H1 (cell line): ENCODE measurements around the gene STX7. TPM values are rescaled to one million over a fixed set of nuclear protein-coding genes. Genes with fewer than 3 reads are reported as not detected.

Experiments
- CTCF ChIA-PET: fragments of 300-600 bp; sonication (Branson Sonifier 250); formaldehyde crosslinking; loops from one replicate; lab custom pipeline; 2021; ENCODE audit not compliant: partially characterized antibody; lab: Charles Lee
- POLR2A ChIA-PET: fragments of 300-600 bp; sonication (Branson Sonifier 250); formaldehyde crosslinking; loops from one replicate; lab custom pipeline; 2021; ENCODE audit warnings: inconsistent platforms; ENCODE audit not compliant: partially characterized antibody; lab: Charles Lee
- DNase-seq, 2 experiments: peaks; one replicate each; pipeline versions ENCODE4 v3.0.0 to v3.0.0-alpha.2; 2010 to 2022; ENCODE audit warnings: low spot score in 2 of 2, low read depth in 1 of 2, mixed read lengths in 1 of 2
- FAIRE-seq: peaks from 2 replicates; lab custom pipeline; 2011; peaks lifted over from hg19 to GRCh38; lab: Jason Lieb, UNC
- H2AFZ ChIP-seq: 2 replicates; pipeline ENCODE4 v1.8.1; 2012; ENCODE audit warnings: low read length, inconsistent platforms
- H2AK5ac ChIP-seq: 2 replicates; pipeline ENCODE4 v1.6.1; 2013; ENCODE audit warnings: low read depth, low read length
- H2BK120ac ChIP-seq: replicated peaks from 2 replicates; pipeline ENCODE3; 2013; ENCODE audit warnings: low read depth, low read length, inconsistent platforms
- H2BK12ac ChIP-seq: 2 replicates; pipeline ENCODE4 v1.6.1; 2013; ENCODE audit warnings: low read depth, low read length
- H2BK15ac ChIP-seq: 2 replicates; pipeline ENCODE4 v1.6.1; 2013; ENCODE audit warnings: low read length
- H2BK20ac ChIP-seq: 2 replicates; pipeline ENCODE4 v1.6.1; 2013; ENCODE audit warnings: low read length
- H2BK5ac ChIP-seq: 2 replicates; pipeline ENCODE4 v1.6.1; 2013; ENCODE audit warnings: low read depth, low read length
- H3K14ac ChIP-seq: 2 replicates; pipeline ENCODE4 v1.6.1; 2013; ENCODE audit warnings: inconsistent platforms; ENCODE audit not compliant: insufficient read length
- H3K18ac ChIP-seq: 2 replicates; pipeline ENCODE4 v1.6.1; 2013; ENCODE audit warnings: low read length; ENCODE audit errors: extremely low read depth
- H3K23ac ChIP-seq: 2 replicates; pipeline ENCODE4 v1.6.1; 2013; ENCODE audit warnings: inconsistent platforms; ENCODE audit not compliant: insufficient read length
- H3K23me2 ChIP-seq: 2 replicates; pipeline ENCODE4 v1.6.1; 2013; ENCODE audit warnings: low read depth, low read length
- H3K27ac ChIP-seq: 2 replicates; pipeline ENCODE4 v1.6.1; 2011; ENCODE audit warnings: low read depth, low read length, inconsistent platforms
- H3K27me3 ChIP-seq, 4 experiments: replicated peaks in 1 of 4; 1 replicate in 1 of 4; 2 replicates in 3 of 4; pipeline versions ENCODE4 v1.6.1 to v1.8.1; 2011 to 2013; ENCODE audit warnings: low read length in 3 of 4, mild to moderate bottlenecking in 3 of 4, inconsistent platforms in 2 of 4, mixed read lengths in 2 of 4, moderate library complexity in 1 of 4; ENCODE audit not compliant: control insufficient read depth in 3 of 4, insufficient read depth in 3 of 4; ENCODE audit errors: extremely low read depth in 1 of 4
- H3K36me3 ChIP-seq, 4 experiments: 2 replicates each; pipeline versions ENCODE4 v1.6.1 to v1.8.1; 2011 to 2013; ENCODE audit warnings: mild to moderate bottlenecking in 4 of 4, low read length in 3 of 4, moderate library complexity in 2 of 4, control low read depth in 1 of 4, inconsistent platforms in 1 of 4; ENCODE audit not compliant: insufficient read depth in 4 of 4, control insufficient read depth in 2 of 4
- H3K4ac ChIP-seq: replicated peaks from 2 replicates; pipeline ENCODE3; 2013; ENCODE audit warnings: low read length, low read depth, mixed read lengths, inconsistent platforms; ENCODE audit not compliant: insufficient read length
- H3K4me1 ChIP-seq, 4 experiments: replicated peaks in 1 of 4; 1 replicate in 1 of 4; 2 replicates in 3 of 4; pipeline versions ENCODE4 v1.6.1 to v1.8.1; 2011 to 2013; ENCODE audit warnings: low read length in 3 of 4, inconsistent platforms in 2 of 4, mixed read lengths in 1 of 4; ENCODE audit not compliant: insufficient read depth in 4 of 4, control insufficient read depth in 3 of 4
- H3K4me2 ChIP-seq, 2 experiments: 2 replicates each; pipeline versions ENCODE4 v1.6.1 to v1.8.1; 2011 to 2013; ENCODE audit warnings: low read depth in 2 of 2, low read length in 2 of 2, control low read depth in 1 of 2, inconsistent platforms in 1 of 2, mild to moderate bottlenecking in 1 of 2; ENCODE audit not compliant: insufficient read depth in 1 of 2
- H3K4me3 ChIP-seq, 4 experiments: fragments of 200-600, 300-600 bp in 1 of 4; sonication (generic), shearing (Covaris generic), sonication (Bioruptor Twin) in 1 of 4; 2 replicates each; pipeline versions ENCODE4 v1.5.1 to v1.8.1; 2011 to 2016; ENCODE audit warnings: low read length in 4 of 4, low read depth in 3 of 4, control low read depth in 2 of 4, inconsistent platforms in 2 of 4, mild to moderate bottlenecking in 2 of 4, mixed read lengths in 1 of 4, moderate library complexity in 1 of 4; ENCODE audit not compliant: insufficient read depth in 2 of 4; ENCODE audit errors: extremely low read depth in 1 of 4
- H3K56ac ChIP-seq: replicated peaks from 2 replicates; pipeline ENCODE3; 2013; ENCODE audit warnings: low read depth, mild to moderate bottlenecking, mixed read lengths, low read length, inconsistent platforms; ENCODE audit not compliant: insufficient read length
- H3K79me1 ChIP-seq: 2 replicates; pipeline ENCODE4 v1.6.1; 2013; ENCODE audit warnings: low read depth, low read length, control low read depth
- H3K79me2 ChIP-seq, 2 experiments: 2 replicates each; pipeline versions ENCODE4 v1.6.1 to v1.8.1; 2012 to 2013; ENCODE audit warnings: low read length in 2 of 2, mild to moderate bottlenecking in 2 of 2, inconsistent platforms in 1 of 2; ENCODE audit not compliant: insufficient read depth in 2 of 2, control insufficient read depth in 1 of 2
- H3K9ac ChIP-seq, 4 experiments: replicated peaks in 1 of 4; 1 replicate in 1 of 4; 2 replicates in 3 of 4; pipeline versions ENCODE4 v1.6.1 to v1.8.1; 2011 to 2013; ENCODE audit warnings: low read depth in 3 of 4, low read length in 3 of 4, control low read depth in 2 of 4, mild to moderate bottlenecking in 2 of 4, moderate library complexity in 2 of 4, inconsistent platforms in 1 of 4; ENCODE audit errors: extremely low read depth in 1 of 4
- H3K9me3 ChIP-seq, 2 experiments: 2 replicates each; pipeline versions ENCODE4 v1.6.1 to v1.8.1; 2012 to 2013; ENCODE audit warnings: mild to moderate bottlenecking in 2 of 2, moderate library complexity in 2 of 2, control low read depth in 1 of 2, inconsistent platforms in 1 of 2, low read depth in 1 of 2, low read length in 1 of 2, mixed read lengths in 1 of 2; ENCODE audit not compliant: insufficient read depth in 2 of 2
- H4K20me1 ChIP-seq, 2 experiments: replicated peaks in 1 of 2; 2 replicates each; pipeline versions ENCODE3 to v1.8.1; 2011 to 2013; ENCODE audit warnings: inconsistent platforms in 2 of 2, low read length in 2 of 2, mild to moderate bottlenecking in 1 of 2; ENCODE audit not compliant: insufficient read depth in 2 of 2, control insufficient read depth in 1 of 2
- H4K5ac ChIP-seq: 2 replicates; pipeline ENCODE4 v1.6.1; 2013; ENCODE audit warnings: low read length, low read depth, mixed read lengths, inconsistent platforms; ENCODE audit not compliant: insufficient read length
- H4K8ac ChIP-seq: 2 replicates; pipeline ENCODE4 v1.8.0; 2013; ENCODE audit warnings: mild to moderate bottlenecking, moderate library complexity, low read length, inconsistent platforms; ENCODE audit not compliant: insufficient read depth; ENCODE audit errors: extremely low read depth
- H4K91ac ChIP-seq: replicated peaks from 2 replicates; pipeline ENCODE3; 2013; ENCODE audit warnings: low read length, mixed read lengths, inconsistent platforms; ENCODE audit not compliant: insufficient read length
- ASH2L ChIP-seq: fragments of 200-600, 300-600 bp; sonication (generic); IDR thresholded peaks from one replicate; pipeline ENCODE4 v1.7.1; 2017; ENCODE audit warnings: low read length
- BRCA1 ChIP-seq: IDR thresholded peaks from 2 replicates; pipeline ENCODE4 v1.6.1; 2012; ENCODE audit warnings: low read depth, low read length, improper control_type of control experiment
- GABPA ChIP-seq: IDR thresholded peaks from 2 replicates; pipeline ENCODE4 v1.6.1; 2011; ENCODE audit warnings: mild to moderate bottlenecking, low read length, moderate library complexity, borderline replicate concordance; ENCODE audit not compliant: insufficient read depth
- KDM1A ChIP-seq: fragments of 200-600, 300-600 bp; sonication (generic); IDR thresholded peaks from 2 replicates; pipeline ENCODE4 v1.7.1; 2016; ENCODE audit warnings: mild to moderate bottlenecking, low read length, borderline replicate concordance
- KDM5A ChIP-seq: fragments of 200-600 bp; IDR thresholded peaks from 2 replicates; pipeline ENCODE4 v1.7.1; 2012; ENCODE audit warnings: mild to moderate bottlenecking, low read length, inconsistent platforms, mixed read lengths
- MAX ChIP-seq: IDR thresholded peaks from 2 replicates; pipeline ENCODE4 v1.6.1; 2012; ENCODE audit warnings: inconsistent platforms
- POU5F1 ChIP-seq: IDR thresholded peaks from 2 replicates; pipeline ENCODE4 v1.6.1; 2011; ENCODE audit warnings: low read depth, mild to moderate bottlenecking, low read length, moderate library complexity
- RAD21 ChIP-seq, 2 experiments: IDR thresholded peaks in 1 of 2; conservative IDR thresholded peaks in 1 of 2; 2 replicates each; pipeline ENCODE4 v1.6.1; 2011; ENCODE audit warnings: low read depth in 2 of 2, low read length in 2 of 2, improper control_type of control experiment in 1 of 2, inconsistent platforms in 1 of 2, mild to moderate bottlenecking in 1 of 2, moderate library complexity in 1 of 2
- RNF2 ChIP-seq: fragments of 200-900, 300-1000 bp; sonication (generic); IDR thresholded peaks from 2 replicates; pipeline ENCODE4 v1.7.1; 2016; ENCODE audit warnings: borderline replicate concordance, low read depth, mild to moderate bottlenecking, antibody characterized with exemption, low read length; ENCODE audit not compliant: poor library complexity, severe bottlenecking; ENCODE audit errors: missing control alignments
- RXRA ChIP-seq: IDR thresholded peaks from 2 replicates; pipeline ENCODE4 v1.6.1; 2011; ENCODE audit warnings: low read depth, mild to moderate bottlenecking, low read length, moderate library complexity; ENCODE audit not compliant: insufficient read depth
- SP1 ChIP-seq: IDR thresholded peaks from 2 replicates; pipeline ENCODE4 v1.6.1; 2011; ENCODE audit warnings: low read depth, low read length
- TBP ChIP-seq: IDR thresholded peaks from 2 replicates; pipeline ENCODE4 v1.6.1; 2011; ENCODE audit warnings: low read depth, low read length, improper control_type of control experiment
- WGBS, 2 experiments: shearing (Covaris generic) in 1 of 2; methylation state at CpG; one replicate each; pipeline versions ENCODE4 v1.1.6 to v1.1.7; 2013 to 2015; ENCODE audit warnings: low lambda C conversion rate in 2 of 2, mixed read lengths in 2 of 2, inconsistent platforms in 1 of 2, low coverage in 1 of 2, missing lambda C conversion rate in 1 of 2; ENCODE audit not compliant: insufficient replicate concordance in 2 of 2, insufficient coverage in 1 of 2, insufficient read length in 1 of 2; ENCODE audit errors: extremely low coverage in 1 of 2, missing lambda C conversion rate in 1 of 2; 5-methylcytosine and 5-hydroxymethylcytosine counted together
- polyA plus RNA-seq, 7 experiments: library from polyadenylated mRNA; depleted of rRNA in 3 of 7; stranded (reverse) in 5 of 7; unstranded in 2 of 7; fragments of >200 nt in 5 of 7; fragments of 200-250 nt in 2 of 7; gene quantifications; 1 replicate in 5 of 7; 2 replicates in 1 of 7; 4 replicates in 1 of 7; pipeline versions ENCODE4 v1.2.1 to v1.2.3, GENCODE V29; 2011 to 2013; ENCODE audit warnings: missing spikeins in 2 of 7, mixed read lengths in 2 of 7
- total RNA-seq: library from RNA; stranded (reverse); fragmentation: NEBNext Ultra II Directional; extraction: Animal tissue kit (Norgen Biotek cat#: 25700); gene quantifications from 2 replicates; pipeline ENCODE4 v1.2.1, GENCODE V29; 2021
- TF ChIP-seq, protein P1 (sequence below): IDR thresholded peaks from 2 replicates; pipeline ENCODE4 v1.6.1; 2011; ENCODE audit warnings: low read length, improper control_type of control experiment

Gene STX7
- total and polyA plus RNA-seq, 2 of the 8 experiments (the other 6 are each of a cell fraction or from before 2014, with no cell fraction given) = 5.7 to 27.9 TPM

DNA sequence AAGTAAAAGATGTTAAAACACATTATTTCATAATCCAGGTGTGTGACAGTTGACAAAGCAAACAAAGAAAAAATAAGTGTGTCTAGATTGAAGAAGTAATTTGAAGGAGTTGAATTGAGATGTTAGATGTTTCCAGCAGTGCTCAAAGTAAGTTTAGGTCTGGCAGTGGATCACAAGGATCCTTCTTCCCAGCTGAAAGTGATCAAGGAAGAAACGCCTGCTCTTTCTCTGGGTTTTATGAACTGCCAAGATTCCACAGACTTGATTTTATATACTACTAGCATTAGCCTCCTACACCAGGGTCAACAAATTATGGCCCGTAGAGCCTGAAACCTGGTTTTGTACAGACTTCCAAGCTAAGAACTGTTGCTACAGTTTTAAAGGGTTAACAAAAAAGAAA, 30.3 kb downstream of the STX7 start:
- Histone ChIP-seq H3K27me3 (peaks cover 0 to 1% (median 0%) of the 10 kb centered on the region in 4 experiments; a peak in 1 of 7 replicates), H4K5ac (no peak overlapping the region), H3K4ac (no peak overlapping the region), H4K91ac (no peak overlapping the region), H3K4me2 (no peak overlapping the region), H2BK15ac (no peak overlapping the region), H3K9ac (no peak overlapping the region), H3K27ac (no peak overlapping the region), H3K14ac (no peak overlapping the region), H3K56ac (no peak overlapping the region), H2AK5ac (no peak overlapping the region), H3K9me3 (no peaks in the 10 kb centered on the region), H3K4me1 (no peaks in the 10 kb centered on the region), H3K23ac (no peak overlapping the region), H4K20me1 (peaks cover 0 to 2% of the 10 kb centered on the region in 2 experiments), H3K23me2 (no peaks in the 10 kb centered on the region), H2BK5ac (no peak overlapping the region), H3K18ac (no peak overlapping the region), H3K36me3 (no peaks in the 10 kb centered on the region), H3K79me2 (no peaks in the 10 kb centered on the region; a peak in 1 of 4 replicates), H2BK12ac (no peak overlapping the region), H2AFZ (no peak overlapping the region), H2BK120ac (no peak overlapping the region), H4K8ac (no peak overlapping the region), H2BK20ac (no peak overlapping the region), H3K4me3 (no peak overlapping the region), H3K79me1 (no peaks in the 10 kb centered on the region)
- POLR2A ChIA-PET = no interaction called here
- WGBS, 2 experiments = 77% methylated on average over 2 of the region's 2 CpGs; no CpG with 5 or more reads in 1 of the 2 experiments
- no peak for DNase-seq
- CTCF ChIA-PET = interaction anchor here (0.7 to 10.1 kb wide), 6 partner anchors 9 to 208 kb away, joined by 3 to 109 read pairs (median 14); no protein-coding TSS in a partner anchor
- FAIRE-seq = no peak
- TF ChIP-seq GABPA (no peak), KDM1A (no peak), POU5F1 (no peak), SP1 (no peak), RNF2 (no peak), TBP (no peak), RXRA (no peak), MAX (no peak), RAD21 (IDR thresholded peaks at IDR 0.05 in 1 of 2, conservative IDR thresholded peaks at IDR 0.05 in 1 of 2; ENCODE audit: low read depth in 2 of 2, low read length in 2 of 2) (no peak), ASH2L (no peak), BRCA1 (no peak), KDM5A (no peak)
- TF ChIP-seq, protein P1, sequence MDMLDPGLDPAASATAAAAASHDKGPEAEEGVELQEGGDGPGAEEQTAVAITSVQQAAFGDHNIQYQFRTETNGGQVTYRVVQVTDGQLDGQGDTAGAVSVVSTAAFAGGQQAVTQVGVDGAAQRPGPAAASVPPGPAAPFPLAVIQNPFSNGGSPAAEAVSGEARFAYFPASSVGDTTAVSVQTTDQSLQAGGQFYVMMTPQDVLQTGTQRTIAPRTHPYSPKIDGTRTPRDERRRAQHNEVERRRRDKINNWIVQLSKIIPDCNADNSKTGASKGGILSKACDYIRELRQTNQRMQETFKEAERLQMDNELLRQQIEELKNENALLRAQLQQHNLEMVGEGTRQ = no peak
